ENCODE results near the gene PAPSS1. TPM values are rescaled to one million over a fixed set of nuclear protein-coding genes. Genes with fewer than 3 reads are reported as not detected.

The PAPSS1 gene
- total and polyA plus RNA-seq, 10 of the 15 experiments (the other 5 are each of a cell fraction or from before 2014, with no cell fraction given): 22.6 to 73.0 (median 30.6) TPM

GRCh38 chr4:107712236-107712635 lies 7.8 kb downstream of the PAPSS1 start (continued):
- TF ChIP-seq, protein P1, sequence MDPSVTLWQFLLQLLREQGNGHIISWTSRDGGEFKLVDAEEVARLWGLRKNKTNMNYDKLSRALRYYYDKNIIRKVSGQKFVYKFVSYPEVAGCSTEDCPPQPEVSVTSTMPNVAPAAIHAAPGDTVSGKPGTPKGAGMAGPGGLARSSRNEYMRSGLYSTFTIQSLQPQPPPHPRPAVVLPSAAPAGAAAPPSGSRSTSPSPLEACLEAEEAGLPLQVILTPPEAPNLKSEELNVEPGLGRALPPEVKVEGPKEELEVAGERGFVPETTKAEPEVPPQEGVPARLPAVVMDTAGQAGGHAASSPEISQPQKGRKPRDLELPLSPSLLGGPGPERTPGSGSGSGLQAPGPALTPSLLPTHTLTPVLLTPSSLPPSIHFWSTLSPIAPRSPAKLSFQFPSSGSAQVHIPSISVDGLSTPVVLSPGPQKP (IDR thresholded peaks at IDR 0.05; ENCODE audit: low read depth, low read length): no peak
- TF ChIP-seq GABPA (IDR thresholded peaks at IDR 0.05; ENCODE audit: low read depth) (no peak), KAT2A (conservative IDR thresholded peaks at IDR 0.05; ENCODE audit: control insufficient read depth, low read depth, low read length) (no peak), NFXL1 (IDR thresholded peaks at IDR 0.05; ENCODE audit: borderline replicate concordance) (no peak), ZZZ3 (IDR thresholded peaks at IDR 0.05; ENCODE audit: control insufficient read depth, insufficient read length, low read depth) (no peak), NFYA (IDR thresholded peaks at IDR 0.05; ENCODE audit: borderline replicate concordance, low read depth, low read length) (no peak), NR2C2 (IDR thresholded peaks at IDR 0.05; ENCODE audit: borderline replicate concordance, control insufficient read depth, insufficient read length, low read depth) (no peak)

DNA sequence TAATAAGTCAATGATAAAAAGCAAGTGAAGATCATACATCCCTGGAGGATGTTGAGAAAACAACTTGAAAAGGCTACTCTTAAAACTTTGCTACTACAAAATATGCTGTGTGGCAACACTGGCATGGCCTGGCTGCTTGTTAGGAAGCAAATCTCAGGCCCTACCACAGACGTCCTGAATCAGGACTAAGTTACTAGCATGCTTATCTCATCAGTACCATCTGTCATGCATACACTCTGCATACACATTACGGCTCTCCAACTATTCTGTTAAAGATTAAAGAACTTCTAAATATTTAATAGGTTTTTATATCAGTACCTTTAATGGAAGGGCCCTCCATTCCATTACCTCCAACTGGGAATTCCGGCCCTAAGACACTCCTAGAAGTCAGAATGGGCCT lies 8.2 kb downstream of the PAPSS1 start:
- H3K4me2 ChIP-seq (ENCODE audit: control insufficient read depth, insufficient read depth): no peak overlapping the region
- H3K27me3 ChIP-seq (replicated peaks in 1 of 2; ENCODE audit: control insufficient read depth in 2 of 2, insufficient read depth in 2 of 2, low read length in 1 of 2): no peaks in the 10 kb centered on the region
- peaks cover 6% of the 10 kb centered on the region; the same call in 2 of the 3 replicates for H3K9me3 ChIP-seq (replicated peaks; ENCODE audit: control insufficient read depth, insufficient read depth, low read length)
- 77% methylated on average over 3 of the region's 3 CpGs for WGBS (ENCODE audit: insufficient coverage, insufficient replicate concordance, low lambda C conversion rate, missing lambda C conversion rate)
- no peak overlapping the region for H2AFZ ChIP-seq (ENCODE audit: control insufficient read depth, low read depth, low read length)
- no peak for ATAC-seq
- H3K79me2 ChIP-seq (ENCODE audit: control insufficient read depth, insufficient read depth, low read length): no peaks in the 10 kb centered on the region; the same call in none of the 2 replicates
- SMC1A ChIA-PET (ENCODE audit: uncharacterized antibody, unreplicated experiment): no interaction called here
- CTCF ChIA-PET: no interaction called here
- intact Hi-C loops (cut with micrococcal nuclease; ENCODE audit: unreplicated experiment): no loop called here
- H3K9ac ChIP-seq (ENCODE audit: control insufficient read depth, insufficient read depth, low read length): no peak overlapping the region
- no peak overlapping the region for H3K27ac ChIP-seq (ENCODE audit: control insufficient read depth, insufficient read depth)
- no peaks in the 10 kb centered on the region for H3K4me1 ChIP-seq (ENCODE audit: control insufficient read depth, insufficient read depth, low read length)
- RAD21 ChIA-PET (ENCODE audit: unreplicated experiment): no interaction called here
- FAIRE-seq: no peak
- in situ Hi-C loops (cut with MboI): loop anchor here (25.0 kb wide), 1 partner anchor 450 kb away; the partner anchor contains the start of gene LEF1
- TF ChIP-seq SUPT20H (IDR thresholded peaks at IDR 0.05; ENCODE audit: borderline replicate concordance, control insufficient read depth, low read depth, low read length) (no peak), ATF3 (IDR thresholded peaks at IDR 0.05; ENCODE audit: borderline replicate concordance, extremely low read depth, low read depth, low read length) (no peak), HDAC6 (IDR thresholded peaks at IDR 0.05; ENCODE audit: unreplicated experiment) (no peak), TAF1 (IDR thresholded peaks at IDR 0.05; ENCODE audit: borderline replicate concordance, low read depth, low read length) (no peak), PRDM15 (CRISPR knock-in tag; IDR thresholded peaks at IDR 0.05) (no peak), MTA3 (IDR thresholded peaks at IDR 0.05; ENCODE audit: borderline replicate concordance, low read length) (no peak), SREBF1 (IDR thresholded peaks at IDR 0.05; ENCODE audit: low read length) (no peak)
- TF ChIP-seq, protein P2, sequence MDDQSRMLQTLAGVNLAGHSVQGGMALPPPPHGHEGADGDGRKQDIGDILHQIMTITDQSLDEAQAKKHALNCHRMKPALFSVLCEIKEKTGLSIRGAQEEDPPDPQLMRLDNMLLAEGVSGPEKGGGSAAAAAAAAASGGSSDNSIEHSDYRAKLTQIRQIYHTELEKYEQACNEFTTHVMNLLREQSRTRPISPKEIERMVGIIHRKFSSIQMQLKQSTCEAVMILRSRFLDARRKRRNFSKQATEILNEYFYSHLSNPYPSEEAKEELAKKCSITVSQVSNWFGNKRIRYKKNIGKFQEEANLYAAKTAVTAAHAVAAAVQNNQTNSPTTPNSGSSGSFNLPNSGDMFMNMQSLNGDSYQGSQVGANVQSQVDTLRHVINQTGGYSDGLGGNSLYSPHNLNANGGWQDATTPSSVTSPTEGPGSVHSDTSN (IDR thresholded peaks at IDR 0.05; ENCODE audit: insufficient replicate concordance, low read depth, low read length): no peak
- H3K36me3 ChIP-seq (ENCODE audit: control insufficient read depth in 2 of 2, insufficient read depth in 2 of 2, low read length in 1 of 2): no peaks in the 10 kb centered on the region
- DNase-seq (ENCODE audit: low read depth, low spot score): no peak
- no TSS peak for BruUV-seq (replicated peaks)
- POLR2A ChIA-PET: no interaction called here
- no peaks in the 10 kb centered on the region for H4K20me1 ChIP-seq (ENCODE audit: control insufficient read depth, insufficient read depth)
- no peak overlapping the region for H3K4me3 ChIP-seq
